K562 (cell line): ENCODE results near the gene KIF26B. TPM values are rescaled to one million over a fixed set of nuclear protein-coding genes. Genes with fewer than 3 reads are reported as not detected.

Source experiments
- ARID3A ChIP-seq: IDR thresholded peaks from 2 replicates; pipeline ENCODE4 v1.6.1; 2012; ENCODE audit warnings: low read depth, low read length, improper control_type of control experiment, borderline replicate concordance
- ATF1 ChIP-seq, 2 experiments: fragments of 450-650 bp in 1 of 2; IDR thresholded peaks; 2 replicates each; pipeline ENCODE4 v1.6.1; 2016; ENCODE audit warnings: missing compliant biosample characterization in 1 of 2, missing genetic modification characterization in 1 of 2
- BMI1 ChIP-seq: fragments of 150-350 bp; IDR thresholded peaks from 2 replicates; pipeline ENCODE4 v1.6.1; 2014; ENCODE audit warnings: low read length
- CBX1 ChIP-seq: sonication (generic); IDR thresholded peaks from 2 replicates; pipeline ENCODE4 v1.6.1; 2016; ENCODE audit warnings: antibody characterized with exemption, low read depth, mild to moderate bottlenecking
- CEBPB ChIP-seq: fragments of 450-650 bp; IDR thresholded peaks from 2 replicates; pipeline ENCODE4 v1.6.1; 2016; ENCODE audit warnings: missing genetic modification characterization, missing compliant biosample characterization
- DACH1 ChIP-seq: fragments of 450-650 bp; IDR thresholded peaks from 2 replicates; pipeline ENCODE4 v1.6.1; 2018; ENCODE audit not compliant: partially characterized antibody
- E2F4 ChIP-seq: sonication (generic); formaldehyde crosslinking; IDR thresholded peaks from 2 replicates; pipeline ENCODE4 v1.8.0; 2022; ENCODE audit warnings: mild to moderate bottlenecking, low read depth, missing genetic modification reagents
- FIP1L1 ChIP-seq: fragments of 200-400 bp; formaldehyde crosslinking; IDR thresholded peaks from 2 replicates; pipeline ENCODE4 v1.6.1; 2018; ENCODE audit warnings: mild to moderate bottlenecking, low read depth, low read length; ENCODE audit not compliant: poor library complexity, severe bottlenecking
- FOSL1 ChIP-seq: fragments of 200-800 bp; sonication (Bioruptor generic); conservative IDR thresholded peaks from 2 replicates; pipeline ENCODE4 v1.6.1; 2016; ENCODE audit warnings: missing genetic modification characterization, missing compliant biosample characterization
- GATA2 ChIP-seq: sonication (generic); formaldehyde crosslinking; IDR thresholded peaks from 2 replicates; pipeline ENCODE4 v1.4.0; 2020; ENCODE audit warnings: mild to moderate bottlenecking, missing genetic modification reagents
- LEF1 ChIP-seq: fragments of 450-650 bp; IDR thresholded peaks from 2 replicates; pipeline ENCODE4 v1.6.1; 2016; ENCODE audit warnings: mild to moderate bottlenecking
- MAFG ChIP-seq: fragments of 450-650 bp; conservative IDR thresholded peaks from 2 replicates; pipeline ENCODE4 v1.6.1; 2016; ENCODE audit warnings: missing genetic modification characterization, missing compliant biosample characterization
- MLLT1 ChIP-seq, 2 experiments: fragments of 450-650 bp; IDR thresholded peaks; 2 replicates each; pipeline ENCODE4 v1.6.1; 2016
- MNT ChIP-seq, 2 experiments: fragments of 450-650 bp; conservative IDR thresholded peaks; 2 replicates each; pipeline ENCODE4 v1.6.1; 2017; ENCODE audit warnings: mild to moderate bottlenecking in 2 of 2, moderate library complexity in 2 of 2
- NFRKB ChIP-seq: fragments of 450-650 bp; IDR thresholded peaks from 2 replicates; pipeline ENCODE4 v1.6.1; 2016; ENCODE audit warnings: low read depth
- PHTF2 ChIP-seq: fragments of 250-450 bp; sonication (Bioruptor Pico); IDR thresholded peaks from 2 replicates; pipeline ENCODE4 v1.5.0; 2021; ENCODE audit warnings: mild to moderate bottlenecking
- PKNOX1 ChIP-seq: fragments of 450-650 bp; IDR thresholded peaks from 2 replicates; pipeline ENCODE4 v1.6.1; 2016
- PTTG1 ChIP-seq: fragments of 450-650 bp; IDR thresholded peaks from 2 replicates; pipeline ENCODE4 v1.6.1; 2016; ENCODE audit warnings: low read depth, mild to moderate bottlenecking, missing genetic modification characterization, missing compliant biosample characterization
- ZNF740 ChIP-seq, 3 experiments: fragments of 200-800 bp in 1 of 3; sonication (Bioruptor generic) in 1 of 3; sonication (generic) in 1 of 3; formaldehyde crosslinking in 1 of 3; IDR thresholded peaks; 2 replicates each; pipeline versions ENCODE4 v1.6.1 to v1.8.0; 2016 to 2022; ENCODE audit warnings: mild to moderate bottlenecking in 2 of 3, missing compliant biosample characterization in 2 of 3, missing genetic modification characterization in 2 of 3, missing genetic modification reagents in 1 of 3
- polyA plus RNA-seq, 8 experiments: library from polyadenylated mRNA; depleted of rRNA in 4 of 8; stranded (reverse) in 5 of 8; unstranded in 3 of 8; fragments of >200 nt; fragmentation: Nextera tagmentation in 2 of 8; fragmentation: Illumina TruSeq in 1 of 8; extraction: Ambion mirVana in 2 of 8; extraction: Trizol in 1 of 8; gene quantifications; 2 replicates each; pipeline versions ENCODE4 v1.2.1 to v1.2.3, GENCODE V29; 2011 to 2014; ENCODE audit warnings: inconsistent platforms in 1 of 8, missing spikeins in 1 of 8
- total RNA-seq, 7 experiments: library from RNA; depleted of rRNA in 6 of 7; stranded (reverse); fragments of >200 nt in 6 of 7; fragmentation: Illumina TruSeq in 2 of 7; extraction: Trizol in 2 of 7; gene quantifications; 2 replicates each; pipeline versions ENCODE4 v1.2.1 to v1.2.3, GENCODE V29; 2011 to 2021; ENCODE audit warnings: low replicate concordance in 1 of 7

The KIF26B gene
- total and polyA plus RNA-seq, 9 of the 15 experiments (the other 6 are each of a cell fraction or from before 2014, with no cell fraction given): 0.02 to 0.08 (median 0.03) TPM; not detected in 6

- TF ChIP-seq DACH1: no peak
- no peak for TF ChIP-seq ATF1 (CRISPR knock-in tag; IDR thresholded peaks at IDR 0.05)
- TF ChIP-seq ATF1 (tag; IDR thresholded peaks at IDR 0.05): peak; percentile 74
- TF ChIP-seq PKNOX1: peak; percentile 83
- TF ChIP-seq PTTG1 (tag): peak; percentile 36; the same call in 1 of the 2 replicates
- 0 out of 4 replicates have a peak, but pooled peaks of 1 of the 2 experiments have one; percentile 7 for TF ChIP-seq MLLT1 (IDR thresholded peaks at IDR 0.05)
- peak; percentile 68; the same call in 1 of the 2 replicates for TF ChIP-seq NFRKB
- TF ChIP-seq ZNF740 (CRISPR knock-in tag; IDR thresholded peaks at IDR 0.05): no peak
- TF ChIP-seq ZNF740 (tag; IDR thresholded peaks at IDR 0.05): peak in 1 of 2 experiments; percentile 25; a peak in 1 of 4 replicates
- TF ChIP-seq ARID3A: no peak; the same call in 1 of the 2 replicates
- no peak for TF ChIP-seq PHTF2 (CRISPR knock-in tag)
- peak; percentile 62; the same call in 1 of the 2 replicates for TF ChIP-seq CBX1
- no peak for TF ChIP-seq FIP1L1
- TF ChIP-seq GATA2: 0 out of 2 replicates have a peak, but pooled peaks have one; percentile 59
- no peak for TF ChIP-seq E2F4 (CRISPR knock-in tag)
- TF ChIP-seq LEF1: peak; percentile 89
- TF ChIP-seq FOSL1 (tag): peak; percentile 56; the same call in 1 of the 2 replicates
- no peak for TF ChIP-seq CEBPB (tag)
- peak; percentile 75 for TF ChIP-seq MAFG (tag)
- no peak for TF ChIP-seq BMI1
- peak; percentile 25 to 43; a peak in 1 of 4 replicates for TF ChIP-seq MNT (conservative IDR thresholded peaks at IDR 0.05)
These were observed 183.2 kb downstream of the KIF26B start (continued) for GRCh38 chr1:245337829-245338484.
